GM21447 (cell line): ENCODE results near the gene SLC30A5.
A peak's percentile ranks its signal among the peaks of the same experiment; 100 is the strongest.

Experiments used
- ATAC-seq: cut with Tn5 transposase; IDR thresholded peaks from one replicate; pipeline ENCODE4 v1.9.1; 2021; ENCODE audit not compliant: unreplicated experiment

SLC30A5 gene

GRCh38 chr5:69166686-69167492 is 73.1 kb downstream of the SLC30A5 start, which contains the start of gene CCNB1:
Gene CCNB1 (plus strand): TSS chr5:69167150. CDS start chr5:69167263, 113 bp downstream.
- ATAC-seq = peak; percentile 98

GRCh38 chr5:69167493-69167855 is 73.7 kb downstream of the SLC30A5 start:
- no peak for ATAC-seq

GRCh38 chr5:69167929-69168328 is 74.1 kb downstream of the SLC30A5 start:
- no peak for ATAC-seq

- no peak for ATAC-seq
Measured at GRCh38 chr5:69170495-69170894, 76.7 kb downstream of the SLC30A5 start.

- no peak for ATAC-seq
Measured at GRCh38 chr5:69170969-69171368, 77.2 kb downstream of the SLC30A5 start.
